ENCODE measurements around the gene RSPH10B2.
"Not testable (repeated sequence)": the region's sequence is repeated elsewhere in the genome, so short reads cannot be mapped to it uniquely, and the experiment has no call there.

RSPH10B2 gene

GRCh38 chr7:6753964-6754363 lies at the start of gene RSPH10B2:
TSS of gene RSPH10B2 (plus strand) at chr7:6754103. CDS start at chr7:6757678, 3,575 bp downstream.
- not testable (repeated sequence) for DNase-seq

DNA sequence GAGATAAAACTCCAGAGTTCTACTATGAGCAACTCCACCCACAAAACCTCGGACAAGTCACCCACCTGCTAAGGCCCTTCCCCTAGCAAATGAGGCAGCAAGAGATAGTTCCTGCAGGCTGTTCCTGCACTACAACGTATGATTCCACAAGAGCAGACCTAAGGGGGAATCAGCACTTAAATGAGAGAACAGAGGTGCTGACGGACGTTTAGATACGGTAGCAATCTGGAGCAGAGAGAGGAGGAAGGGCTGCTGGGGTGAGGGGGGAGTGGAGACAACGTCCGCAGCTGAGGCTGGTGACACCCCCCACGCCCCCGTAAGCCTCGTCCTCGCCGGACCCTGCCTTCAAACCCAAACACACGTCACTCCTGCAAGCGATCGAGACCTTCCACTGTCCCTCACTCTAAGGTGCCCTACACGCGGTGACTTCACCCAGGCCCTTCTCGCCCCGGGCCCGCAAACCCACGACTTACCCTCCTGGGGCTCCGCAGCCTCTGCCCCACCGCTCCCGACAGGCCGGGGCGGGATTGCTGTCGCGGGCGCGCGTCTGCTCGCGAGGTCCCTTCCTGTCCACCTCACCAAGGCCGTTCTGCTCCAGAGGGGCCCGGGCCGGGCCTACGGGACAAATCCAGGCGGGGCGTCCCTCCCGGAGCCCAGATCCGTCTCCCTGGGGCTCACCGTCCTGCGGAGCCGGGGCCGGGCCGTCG lies 47.8 kb upstream of the RSPH10B2 start:
- DNase-seq = peak; percentile 48

DNA sequence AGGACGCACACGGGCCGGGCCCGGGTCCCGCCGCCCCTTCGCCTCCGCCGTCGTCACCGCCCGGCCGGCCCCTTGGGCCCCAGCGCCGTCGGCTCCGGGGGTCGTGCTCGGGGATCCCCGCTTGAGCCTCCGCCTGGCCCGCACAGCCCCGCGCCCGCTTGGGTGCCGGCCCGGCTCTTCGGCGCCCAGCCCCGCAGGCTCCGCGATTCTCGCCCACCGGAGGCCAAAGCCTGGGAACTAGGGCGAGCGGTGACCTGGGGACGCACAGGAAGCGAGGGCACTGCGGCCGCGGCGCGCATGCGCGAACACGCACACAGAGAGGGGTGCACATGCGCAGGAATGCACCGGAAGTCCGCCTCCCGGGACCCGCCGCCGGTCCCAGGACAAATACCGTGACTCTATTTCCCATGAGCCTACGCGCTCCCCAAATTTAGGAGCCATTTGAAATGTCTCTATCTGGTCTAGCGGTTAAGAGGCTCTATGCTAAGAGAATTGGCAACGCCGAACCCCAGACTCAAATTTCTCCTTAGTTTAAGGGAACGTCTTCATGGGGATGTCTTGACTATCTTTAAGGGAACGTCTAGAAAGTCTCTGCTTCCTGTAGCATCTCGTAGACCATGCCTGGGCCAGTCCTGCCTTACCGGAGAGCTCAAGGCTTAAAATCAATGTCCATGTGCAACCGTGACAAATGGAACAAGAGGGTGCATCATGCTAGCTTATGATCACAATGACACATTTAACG lies 47.1 kb upstream of the RSPH10B2 start, which contains the start of gene ZNF12:
ZNF12 (minus strand) TSS at position 282 of the 742 bp plus-strand sequence. CDS start 1,774 bp downstream, outside the sequence.
- DNase-seq = peak; percentile 97

- no peak for DNase-seq
Observed at GRCh38 chr7:6708304-6708703, 45.6 kb upstream of the RSPH10B2 start.

DNA sequence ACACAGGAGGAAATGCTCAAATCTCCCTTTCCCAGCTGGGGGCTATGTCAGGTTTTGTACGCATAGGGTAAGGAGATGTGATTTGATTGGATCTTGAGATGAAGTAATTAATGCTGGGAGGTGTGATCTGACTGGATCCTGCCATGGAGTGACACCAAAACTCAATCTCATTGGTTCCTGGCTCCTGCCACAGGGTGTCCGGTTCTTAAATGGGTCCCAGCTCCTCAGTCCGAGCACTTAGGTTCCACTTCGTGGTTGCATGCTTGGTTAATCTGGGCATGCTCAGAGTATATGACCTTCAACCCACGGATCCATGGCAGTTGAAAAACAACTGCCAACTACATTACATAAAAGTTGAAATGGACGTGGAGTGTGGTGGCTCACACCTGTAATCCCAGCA lies 44.1 kb upstream of the RSPH10B2 start:
- peak; percentile 47 for DNase-seq

DNA sequence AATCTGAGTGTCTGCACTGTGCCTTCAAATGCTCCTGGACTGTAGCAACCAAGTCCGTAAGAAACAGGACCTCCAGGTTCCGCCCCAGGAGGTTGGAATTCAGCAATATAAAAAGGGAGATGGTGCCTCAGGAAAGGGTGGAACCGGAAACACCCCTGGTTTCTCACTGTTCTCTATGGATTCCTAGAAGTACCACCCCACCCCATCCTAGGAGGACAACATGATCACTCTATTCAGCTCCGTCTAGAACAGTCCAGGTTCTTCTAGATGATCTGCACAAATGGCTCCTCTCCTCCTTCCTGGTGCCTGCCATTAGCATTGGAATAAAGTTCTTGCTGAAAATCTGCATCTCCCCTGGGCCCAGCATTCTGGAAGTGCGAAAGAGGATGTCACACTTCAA lies 39.5 kb upstream of the RSPH10B2 start:
- DNase-seq = no peak

GRCh38 chr7:6715898-6716297 lies 38.0 kb upstream of the RSPH10B2 start:
- DNase-seq = not testable (repeated sequence)

DNA sequence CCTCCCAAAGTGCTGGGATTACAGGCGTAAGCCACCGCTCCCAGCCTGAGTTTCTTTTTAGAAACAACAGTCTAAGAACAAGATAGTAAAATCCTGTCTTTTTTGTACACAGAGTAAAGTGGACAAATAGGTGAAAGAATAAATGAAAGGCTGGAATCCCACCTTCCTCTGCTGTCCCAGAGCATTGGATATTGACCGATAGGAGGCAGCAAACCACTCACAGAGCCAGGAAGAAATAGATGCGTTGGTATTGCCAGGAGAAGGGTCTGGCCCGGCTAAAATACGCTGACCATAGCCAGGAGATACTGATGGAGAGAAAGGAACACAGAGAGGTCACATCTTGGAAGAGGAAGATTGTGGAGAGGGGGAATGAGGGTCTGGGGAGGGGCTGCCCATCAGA lies 35.8 kb upstream of the RSPH10B2 start:
- no peak for DNase-seq

DNA sequence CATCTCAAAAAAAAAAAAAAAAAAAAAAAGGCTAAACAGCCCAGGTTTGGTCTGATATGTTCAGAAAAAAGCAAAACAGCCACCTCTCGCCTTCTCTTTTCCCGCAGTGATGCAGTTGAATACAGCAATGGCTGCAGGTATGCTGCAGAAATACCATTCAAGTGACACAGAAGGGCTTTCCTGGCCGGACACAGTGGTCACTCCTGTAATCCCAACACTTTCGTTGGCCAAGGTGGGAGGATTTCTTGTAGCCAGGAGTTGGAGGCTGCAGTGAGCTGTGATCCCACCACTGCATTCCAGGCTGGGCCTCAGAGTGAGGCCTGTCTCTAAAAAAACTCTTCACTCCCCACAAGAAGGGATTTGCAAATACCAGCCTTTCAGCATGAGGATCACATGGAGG lies 29.6 kb upstream of the RSPH10B2 start:
- DNase-seq = not testable (repeated sequence)

- no peak for DNase-seq
Observed at GRCh38 chr7:6725003-6725402, 28.9 kb upstream of the RSPH10B2 start.

- not testable (repeated sequence) for DNase-seq
Observed at GRCh38 chr7:6726341-6726740, 27.6 kb upstream of the RSPH10B2 start.

DNA sequence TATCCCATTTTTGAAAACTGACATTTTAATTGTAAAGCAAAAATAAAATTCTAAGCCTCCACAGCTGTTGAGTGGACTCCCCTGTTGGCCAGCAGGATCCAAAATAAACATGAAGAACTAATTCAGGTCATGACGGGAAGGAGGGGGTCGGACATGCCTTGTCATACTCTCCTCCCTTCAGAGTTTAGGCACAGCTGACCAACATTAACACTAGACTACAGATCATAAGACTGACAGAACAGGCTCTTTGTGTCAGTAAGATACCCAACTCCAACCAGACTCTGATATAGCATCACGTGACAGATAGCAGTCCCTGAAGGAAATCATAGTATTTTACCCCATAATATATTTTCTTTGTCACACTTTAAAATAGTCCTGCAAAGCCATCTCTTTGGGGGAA lies 26.2 kb upstream of the RSPH10B2 start:
- no peak for DNase-seq

DNA sequence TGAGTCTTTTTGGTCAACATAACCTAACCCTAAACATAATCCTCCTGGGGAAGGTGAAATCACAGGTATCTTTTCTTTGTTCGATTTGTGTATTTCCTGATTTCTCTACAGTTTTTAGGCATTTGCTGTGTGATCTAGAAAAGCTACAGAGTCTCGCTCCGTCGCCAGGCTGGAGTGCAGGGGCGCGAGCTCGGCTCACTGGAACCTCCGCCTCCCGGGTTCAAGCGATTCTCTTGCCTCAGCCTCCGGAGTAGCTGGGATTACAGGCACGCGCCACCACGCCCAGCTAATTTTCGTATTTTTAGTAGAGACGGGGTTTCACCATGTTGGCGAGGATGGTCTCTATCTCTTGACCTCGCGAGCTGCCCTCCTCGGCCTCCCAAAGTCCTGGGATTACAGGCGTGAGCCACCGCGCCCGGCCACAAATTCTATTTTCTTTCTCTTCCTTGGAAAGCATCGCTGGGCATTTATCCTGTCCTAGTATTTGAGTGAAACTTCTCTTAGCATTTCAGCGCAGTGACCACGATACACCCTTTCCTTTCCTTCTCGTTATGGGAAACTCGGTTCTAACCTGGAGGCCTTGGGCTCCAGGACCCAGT lies 24.9 kb upstream of the RSPH10B2 start:
- DNase-seq = not testable (repeated sequence)

DNA sequence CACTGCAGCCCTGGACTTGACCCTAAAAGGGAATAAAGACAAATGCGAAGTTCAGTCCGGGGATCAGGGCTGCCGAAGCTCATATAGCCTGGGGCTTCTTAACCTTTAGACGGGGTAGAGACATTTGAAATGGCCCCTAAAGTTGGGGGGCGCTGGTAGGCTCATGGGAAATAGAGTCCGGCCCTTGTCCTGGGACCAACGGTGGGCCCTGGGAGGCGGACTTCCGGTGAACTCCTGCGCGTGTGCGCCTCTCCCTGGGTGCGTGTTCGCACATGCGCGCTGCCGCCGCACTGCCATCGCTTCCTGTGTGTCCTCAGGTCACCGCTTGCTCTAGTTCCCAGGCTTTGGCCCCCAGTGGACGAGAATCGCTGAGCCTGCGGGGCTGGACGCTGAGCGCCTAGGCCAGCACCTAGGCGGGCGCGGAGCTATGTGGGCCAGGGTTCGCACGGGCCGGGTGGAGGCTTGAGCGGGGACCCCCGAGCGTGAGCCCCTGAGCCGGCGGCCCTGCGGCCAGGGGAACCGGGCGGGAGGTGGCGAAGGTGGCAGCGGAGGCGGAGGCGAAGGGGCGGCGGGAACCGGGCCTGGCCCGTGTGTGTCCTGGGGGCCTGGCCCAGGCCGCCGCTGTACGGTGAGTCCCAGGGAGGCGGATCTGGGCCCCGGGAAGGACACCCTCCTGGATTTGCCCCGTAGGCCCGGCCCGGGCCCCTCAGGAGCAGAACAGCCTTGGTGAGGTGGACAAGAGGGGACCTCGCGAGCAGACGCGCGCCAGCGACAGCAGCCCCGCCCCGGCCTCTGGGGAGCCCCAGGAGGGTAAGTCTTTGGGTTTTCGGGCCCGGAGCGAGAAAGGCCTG lies 24.2 kb upstream of the RSPH10B2 start:
- DNase-seq = peak; percentile 90

- DNase-seq = no peak
Observed at GRCh38 chr7:6730343-6730633, 23.6 kb upstream of the RSPH10B2 start.

GRCh38 chr7:6738415-6738814 lies 15.5 kb upstream of the RSPH10B2 start:
- not testable (repeated sequence) for DNase-seq

DNA sequence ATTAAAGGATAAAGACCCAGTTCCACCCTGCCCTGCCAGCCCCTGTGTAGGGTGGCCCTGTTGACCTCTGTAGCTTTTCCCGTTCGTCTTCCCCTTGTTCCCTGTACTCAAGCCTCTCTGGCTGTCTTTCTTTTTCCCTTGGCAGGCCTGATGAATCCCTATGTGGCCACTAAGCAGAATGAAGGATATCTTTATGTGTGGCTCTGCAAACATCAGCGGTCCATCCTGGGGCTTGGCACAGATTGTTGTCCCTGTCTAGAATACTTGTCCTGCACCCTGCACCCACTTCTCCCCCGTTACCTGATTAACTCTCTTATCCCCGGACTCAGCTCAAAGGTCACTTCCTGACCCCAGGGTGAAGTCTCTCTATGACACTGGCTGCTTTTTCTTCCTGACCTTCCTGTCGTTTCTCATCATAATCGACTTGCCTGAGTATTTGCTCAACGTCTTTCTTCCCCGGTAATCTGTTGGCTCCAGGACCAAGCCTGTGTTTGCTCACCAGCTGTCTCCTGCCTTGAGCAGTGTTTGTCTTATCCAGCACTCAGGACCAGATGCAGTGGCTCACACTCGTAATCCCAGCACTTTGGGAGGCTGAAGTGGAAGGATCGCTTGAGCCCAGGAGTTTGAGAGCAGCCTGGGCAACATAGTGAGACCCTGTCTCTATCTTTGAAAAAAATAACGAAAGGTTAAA lies 9.3 kb upstream of the RSPH10B2 start:
- DNase-seq = not testable (repeated sequence)

DNA sequence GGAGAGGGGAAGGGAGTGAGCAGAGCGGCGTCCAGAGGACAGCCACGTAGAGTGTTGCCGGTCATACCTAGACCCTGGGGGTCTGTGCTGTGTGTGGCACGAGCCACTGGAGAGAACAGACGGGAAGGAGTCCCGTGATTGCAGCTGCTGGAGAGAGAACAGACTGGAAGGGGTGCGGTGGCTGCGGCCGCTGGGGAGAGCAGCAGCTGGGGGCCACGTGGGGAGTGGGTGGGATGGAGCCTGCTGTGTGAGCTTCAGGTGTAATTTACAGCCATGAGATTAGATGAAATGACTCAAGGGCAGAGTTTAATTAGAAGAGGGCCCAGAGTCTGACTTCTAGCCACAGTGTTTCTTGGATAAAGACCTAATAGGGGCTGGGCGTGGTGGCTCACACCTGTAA lies 4.6 kb upstream of the RSPH10B2 start:
- DNase-seq = not testable (repeated sequence)

DNA sequence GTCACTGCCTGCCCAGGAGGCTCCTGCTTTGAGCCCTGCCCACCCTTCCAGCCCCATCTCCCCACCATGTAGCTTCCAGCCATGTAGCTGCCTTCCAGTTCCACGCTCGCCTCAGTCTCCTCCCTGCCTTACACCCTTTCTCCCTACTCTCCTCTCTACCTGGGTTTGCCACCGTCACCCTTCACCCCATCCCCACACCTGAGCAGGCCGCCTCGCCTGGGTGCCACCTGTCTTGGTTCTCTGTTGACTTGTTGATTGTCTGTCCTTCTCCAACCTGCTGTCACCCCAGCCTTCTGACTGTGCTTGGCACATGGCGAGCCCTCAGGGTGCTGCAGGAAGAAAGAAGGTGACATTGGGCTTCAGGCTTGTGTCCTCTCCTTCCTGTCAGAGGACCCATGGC lies 3.7 kb upstream of the RSPH10B2 start:
- DNase-seq = not testable (repeated sequence)

GRCh38 chr7:6761186-6761585 lies 7.3 kb downstream of the RSPH10B2 start:
- not testable (repeated sequence) for DNase-seq

DNA sequence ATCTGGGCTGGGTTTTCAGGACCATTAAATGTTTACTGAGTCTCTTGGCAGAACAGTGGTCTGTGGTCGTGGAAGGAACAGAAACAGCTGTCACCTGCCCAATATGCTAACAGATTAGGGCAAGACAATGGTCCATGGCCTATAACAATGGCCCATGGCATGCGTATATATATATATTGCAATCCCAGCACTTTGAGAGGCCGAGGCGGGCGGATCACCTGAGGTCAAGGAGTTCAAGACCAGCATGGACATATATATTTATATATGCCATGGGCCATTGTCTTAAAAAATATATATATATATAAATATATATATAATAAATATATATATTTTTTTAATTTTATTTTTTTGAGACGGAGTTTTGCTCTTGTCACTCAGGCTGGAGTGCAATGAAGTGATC lies 27.7 kb downstream of the RSPH10B2 start:
- not testable (repeated sequence) for DNase-seq

DNA sequence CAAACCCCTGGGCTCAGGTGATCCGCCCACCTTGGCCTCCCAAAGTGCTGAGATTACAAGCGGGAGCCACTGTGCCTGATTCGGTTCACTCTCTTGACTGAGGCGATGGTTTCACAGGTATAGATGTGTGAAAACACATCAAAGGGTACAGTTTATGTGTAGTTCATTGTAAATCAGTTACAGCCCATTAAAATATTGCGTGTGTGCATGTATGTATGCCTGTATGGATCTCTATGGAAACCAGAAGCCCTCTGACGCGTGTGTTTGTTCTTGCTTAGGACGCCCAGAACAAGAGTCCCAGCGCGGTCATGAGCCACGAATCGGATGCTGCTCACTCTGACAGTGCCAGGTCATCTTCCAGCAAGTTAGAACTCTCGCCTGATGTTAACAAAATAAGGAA lies 35.5 kb downstream of the RSPH10B2 start:
- DNase-seq = not testable (repeated sequence)

Data from stimulated activated CD8-positive, alpha-beta memory T cell treated with anti-CD3 and anti-CD28 coated beads, Interleukin-4, amount 100 ng/mL, for 48 hours (primary cell).